Measurements from ENCODE around the gene TMEM272.

Gene TMEM272

GRCh38 chr13:51849145-51850101 lies 4.4 kb upstream of the TMEM272 start:
- Histone ChIP-seq H3K4me3 (ENCODE audit: insufficient read length, low read depth) (no peak overlapping the region), H3K9me3 (ENCODE audit: insufficient read depth, low read length) (no peaks in the 10 kb centered on the region), H3K27me3 (ENCODE audit: insufficient read depth, insufficient read length) (no peaks in the 10 kb centered on the region), H3K9ac (ENCODE audit: insufficient read length, low read depth) (no peak overlapping the region), H3K4me1 (ENCODE audit: insufficient read depth, insufficient read length) (no peaks in the 10 kb centered on the region), H3K36me3 (ENCODE audit: insufficient read depth, insufficient read length, low read length) (no peaks in the 10 kb centered on the region)
- TF ChIP-seq YY1 (IDR thresholded peaks at IDR 0.05; ENCODE audit: insufficient read depth, insufficient read length): no peak
- TF ChIP-seq ZNF274 (IDR thresholded peaks at IDR 0.05; ENCODE audit: low read depth, low read length): no peak
- no peak for TF ChIP-seq SUZ12 (IDR thresholded peaks at IDR 0.05; ENCODE audit: extremely low read depth, insufficient read depth, insufficient read length)
- peak; percentile 48 for DNase-seq (ENCODE audit: low read depth, low spot score)

GRCh38 chr13:51848674-51849073 lies 3.7 kb upstream of the TMEM272 start:
- Histone ChIP-seq H3K9me3 (ENCODE audit: insufficient read depth, low read length) (no peaks in the 10 kb centered on the region), H3K27me3 (ENCODE audit: insufficient read depth, insufficient read length) (no peaks in the 10 kb centered on the region), H3K4me3 (ENCODE audit: insufficient read length, low read depth) (no peak overlapping the region), H3K4me1 (ENCODE audit: insufficient read depth, insufficient read length) (no peaks in the 10 kb centered on the region), H3K9ac (ENCODE audit: insufficient read length, low read depth) (no peak overlapping the region), H3K36me3 (ENCODE audit: insufficient read depth, insufficient read length, low read length) (no peaks in the 10 kb centered on the region)
- TF ChIP-seq SUZ12 (IDR thresholded peaks at IDR 0.05; ENCODE audit: extremely low read depth, insufficient read depth, insufficient read length): no peak
- TF ChIP-seq YY1 (IDR thresholded peaks at IDR 0.05; ENCODE audit: insufficient read depth, insufficient read length): no peak
- no peak for TF ChIP-seq ZNF274 (IDR thresholded peaks at IDR 0.05; ENCODE audit: low read depth, low read length)
- DNase-seq (ENCODE audit: low read depth, low spot score): no peak

GRCh38 chr13:51846756-51847155 lies 1.8 kb upstream of the TMEM272 start:
- no peak for DNase-seq (ENCODE audit: low read depth, low spot score)
- Histone ChIP-seq H3K9ac (ENCODE audit: insufficient read length, low read depth) (no peak overlapping the region), H3K36me3 (ENCODE audit: insufficient read depth, insufficient read length, low read length) (no peaks in the 10 kb centered on the region), H3K4me1 (ENCODE audit: insufficient read depth, insufficient read length) (no peaks in the 10 kb centered on the region), H3K27me3 (ENCODE audit: insufficient read depth, insufficient read length) (no peaks in the 10 kb centered on the region), H3K4me3 (ENCODE audit: insufficient read length, low read depth) (no peak overlapping the region), H3K9me3 (ENCODE audit: insufficient read depth, low read length) (no peaks in the 10 kb centered on the region)
- TF ChIP-seq ZNF274 (IDR thresholded peaks at IDR 0.05; ENCODE audit: low read depth, low read length): no peak
- no peak for TF ChIP-seq SUZ12 (IDR thresholded peaks at IDR 0.05; ENCODE audit: extremely low read depth, insufficient read depth, insufficient read length)
- TF ChIP-seq YY1 (IDR thresholded peaks at IDR 0.05; ENCODE audit: insufficient read depth, insufficient read length): no peak

- TF ChIP-seq ZNF274 (IDR thresholded peaks at IDR 0.05; ENCODE audit: low read depth, low read length): no peak
- no peak for TF ChIP-seq YY1 (IDR thresholded peaks at IDR 0.05; ENCODE audit: insufficient read depth, insufficient read length)
- no peak for TF ChIP-seq SUZ12 (IDR thresholded peaks at IDR 0.05; ENCODE audit: extremely low read depth, insufficient read depth, insufficient read length)
Observed at GRCh38 chr13:51845574-51846318, 769 bp upstream of the TMEM272 start.

GRCh38 chr13:51843529-51843928 lies 1.4 kb downstream of the TMEM272 start:
- TF ChIP-seq ZNF274 (IDR thresholded peaks at IDR 0.05; ENCODE audit: low read depth, low read length): no peak
- TF ChIP-seq SUZ12 (IDR thresholded peaks at IDR 0.05; ENCODE audit: extremely low read depth, insufficient read depth, insufficient read length): no peak
- TF ChIP-seq YY1 (IDR thresholded peaks at IDR 0.05; ENCODE audit: insufficient read depth, insufficient read length): no peak
- no peaks in the 10 kb centered on the region for H3K9me3 ChIP-seq (ENCODE audit: insufficient read depth, low read length)
- DNase-seq (ENCODE audit: low read depth, low spot score): no peak
- H3K4me3 ChIP-seq (ENCODE audit: insufficient read length, low read depth): no peak overlapping the region
- H3K36me3 ChIP-seq (ENCODE audit: insufficient read depth, insufficient read length, low read length): no peaks in the 10 kb centered on the region
- no peaks in the 10 kb centered on the region for H3K4me1 ChIP-seq (ENCODE audit: insufficient read depth, insufficient read length)
- no peak overlapping the region for H3K9ac ChIP-seq (ENCODE audit: insufficient read length, low read depth)
- no peaks in the 10 kb centered on the region for H3K27me3 ChIP-seq (ENCODE audit: insufficient read depth, insufficient read length)

More at GRCh38 chr13:51845574-51846318, 769 bp upstream of the TMEM272 start:
- no peaks in the 10 kb centered on the region for H3K36me3 ChIP-seq (ENCODE audit: insufficient read depth, insufficient read length, low read length)
- no peaks in the 10 kb centered on the region for H3K27me3 ChIP-seq (ENCODE audit: insufficient read depth, insufficient read length)
- no peak for DNase-seq (ENCODE audit: low read depth, low spot score)
- H3K9ac ChIP-seq (ENCODE audit: insufficient read length, low read depth): no peak overlapping the region
- H3K9me3 ChIP-seq (ENCODE audit: insufficient read depth, low read length): no peaks in the 10 kb centered on the region
- no peaks in the 10 kb centered on the region for H3K4me1 ChIP-seq (ENCODE audit: insufficient read depth, insufficient read length)
- H3K4me3 ChIP-seq (ENCODE audit: insufficient read length, low read depth): no peak overlapping the region

GRCh38 chr13:51841732-51842131 lies 3.2 kb downstream of the TMEM272 start:
- no peak for DNase-seq (ENCODE audit: low read depth, low spot score)
- Histone ChIP-seq H3K9ac (ENCODE audit: insufficient read length, low read depth) (no peak overlapping the region), H3K36me3 (ENCODE audit: insufficient read depth, insufficient read length, low read length) (no peaks in the 10 kb centered on the region), H3K27me3 (ENCODE audit: insufficient read depth, insufficient read length) (no peaks in the 10 kb centered on the region), H3K4me3 (ENCODE audit: insufficient read length, low read depth) (no peak overlapping the region), H3K4me1 (ENCODE audit: insufficient read depth, insufficient read length) (no peaks in the 10 kb centered on the region), H3K9me3 (ENCODE audit: insufficient read depth, low read length) (no peaks in the 10 kb centered on the region)
- TF ChIP-seq YY1 (IDR thresholded peaks at IDR 0.05; ENCODE audit: insufficient read depth, insufficient read length) (no peak), SUZ12 (IDR thresholded peaks at IDR 0.05; ENCODE audit: extremely low read depth, insufficient read depth, insufficient read length) (no peak), ZNF274 (IDR thresholded peaks at IDR 0.05; ENCODE audit: low read depth, low read length) (no peak)

- DNase-seq (ENCODE audit: low read depth, low spot score): no peak
- Histone ChIP-seq H3K27me3 (ENCODE audit: insufficient read depth, insufficient read length) (no peaks in the 10 kb centered on the region), H3K9ac (ENCODE audit: insufficient read length, low read depth) (no peak overlapping the region), H3K4me1 (ENCODE audit: insufficient read depth, insufficient read length) (no peaks in the 10 kb centered on the region), H3K4me3 (ENCODE audit: insufficient read length, low read depth) (no peak overlapping the region), H3K9me3 (ENCODE audit: insufficient read depth, low read length) (no peaks in the 10 kb centered on the region), H3K36me3 (ENCODE audit: insufficient read depth, insufficient read length, low read length) (no peaks in the 10 kb centered on the region)
- TF ChIP-seq SUZ12 (IDR thresholded peaks at IDR 0.05; ENCODE audit: extremely low read depth, insufficient read depth, insufficient read length): no peak
- TF ChIP-seq ZNF274 (IDR thresholded peaks at IDR 0.05; ENCODE audit: low read depth, low read length): no peak
- no peak for TF ChIP-seq YY1 (IDR thresholded peaks at IDR 0.05; ENCODE audit: insufficient read depth, insufficient read length)
Observed at GRCh38 chr13:51840917-51841316, 4.1 kb downstream of the TMEM272 start.

Data from NT2/D1 (cell line).